Measurements from ENCODE around the gene INHA.

GRCh38 chr2:219592736-219593135 lies 20.6 kb downstream of the INHA start:
- TF ChIP-seq, protein P1, sequence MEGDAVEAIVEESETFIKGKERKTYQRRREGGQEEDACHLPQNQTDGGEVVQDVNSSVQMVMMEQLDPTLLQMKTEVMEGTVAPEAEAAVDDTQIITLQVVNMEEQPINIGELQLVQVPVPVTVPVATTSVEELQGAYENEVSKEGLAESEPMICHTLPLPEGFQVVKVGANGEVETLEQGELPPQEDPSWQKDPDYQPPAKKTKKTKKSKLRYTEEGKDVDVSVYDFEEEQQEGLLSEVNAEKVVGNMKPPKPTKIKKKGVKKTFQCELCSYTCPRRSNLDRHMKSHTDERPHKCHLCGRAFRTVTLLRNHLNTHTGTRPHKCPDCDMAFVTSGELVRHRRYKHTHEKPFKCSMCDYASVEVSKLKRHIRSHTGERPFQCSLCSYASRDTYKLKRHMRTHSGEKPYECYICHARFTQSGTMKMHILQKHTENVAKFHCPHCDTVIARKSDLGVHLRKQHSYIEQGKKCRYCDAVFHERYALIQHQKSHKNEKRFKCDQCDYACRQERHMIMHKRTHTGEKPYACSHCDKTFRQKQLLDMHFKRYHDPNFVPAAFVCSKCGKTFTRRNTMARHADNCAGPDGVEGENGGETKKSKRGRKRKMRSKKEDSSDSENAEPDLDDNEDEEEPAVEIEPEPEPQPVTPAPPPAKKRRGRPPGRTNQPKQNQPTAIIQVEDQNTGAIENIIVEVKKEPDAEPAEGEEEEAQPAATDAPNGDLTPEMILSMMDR (IDR thresholded peaks at IDR 0.05 in 2 of 3, conservative IDR thresholded peaks at IDR 0.05 in 1 of 3; ENCODE audit: borderline replicate concordance in 1 of 3, insufficient read depth in 1 of 3, low read depth in 2 of 3, low read length in 2 of 3), result no peak
- no peak for TF ChIP-seq POLR2AphosphoS5 (IDR thresholded peaks at IDR 0.05; ENCODE audit: low read depth, low read length)
- TF ChIP-seq EGR1 (IDR thresholded peaks at IDR 0.05; ENCODE audit: low read depth), result no peak
- TF ChIP-seq RAD21 (IDR thresholded peaks at IDR 0.05; ENCODE audit: low read depth), result no peak
- no peak for TF ChIP-seq SIN3A (IDR thresholded peaks at IDR 0.05; ENCODE audit: low read depth)
- TF ChIP-seq ZNF274 (IDR thresholded peaks at IDR 0.05; ENCODE audit: low read depth, low read length), result no peak
- TF ChIP-seq POLR2A (IDR thresholded peaks at IDR 0.05; ENCODE audit: borderline replicate concordance, extremely low read depth, insufficient read depth, insufficient read length), result no peak
- TF ChIP-seq SP1 (IDR thresholded peaks at IDR 0.05; ENCODE audit: low read depth), result no peak
- TF ChIP-seq CBX3 (IDR thresholded peaks at IDR 0.05; ENCODE audit: low read depth), result no peak
- TF ChIP-seq, protein P2, sequence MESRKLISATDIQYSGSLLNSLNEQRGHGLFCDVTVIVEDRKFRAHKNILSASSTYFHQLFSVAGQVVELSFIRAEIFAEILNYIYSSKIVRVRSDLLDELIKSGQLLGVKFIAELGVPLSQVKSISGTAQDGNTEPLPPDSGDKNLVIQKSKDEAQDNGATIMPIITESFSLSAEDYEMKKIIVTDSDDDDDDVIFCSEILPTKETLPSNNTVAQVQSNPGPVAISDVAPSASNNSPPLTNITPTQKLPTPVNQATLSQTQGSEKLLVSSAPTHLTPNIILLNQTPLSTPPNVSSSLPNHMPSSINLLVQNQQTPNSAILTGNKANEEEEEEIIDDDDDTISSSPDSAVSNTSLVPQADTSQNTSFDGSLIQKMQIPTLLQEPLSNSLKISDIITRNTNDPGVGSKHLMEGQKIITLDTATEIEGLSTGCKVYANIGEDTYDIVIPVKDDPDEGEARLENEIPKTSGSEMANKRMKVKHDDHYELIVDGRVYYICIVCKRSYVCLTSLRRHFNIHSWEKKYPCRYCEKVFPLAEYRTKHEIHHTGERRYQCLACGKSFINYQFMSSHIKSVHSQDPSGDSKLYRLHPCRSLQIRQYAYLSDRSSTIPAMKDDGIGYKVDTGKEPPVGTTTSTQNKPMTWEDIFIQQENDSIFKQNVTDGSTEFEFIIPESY (IDR thresholded peaks at IDR 0.05; ENCODE audit: extremely low read depth, insufficient replicate concordance, low read length), result no peak
- TF ChIP-seq CEBPB (IDR thresholded peaks at IDR 0.05; ENCODE audit: low read depth), result no peak
- no peak for TF ChIP-seq JUND (IDR thresholded peaks at IDR 0.05)

Measured in HCT116 (cell line).